IPS DF 4.7 (cell line): Measurements from ENCODE around the gene RAD51B.
"Not testable (repeated sequence)": the region's sequence is repeated elsewhere in the genome, so short reads cannot be mapped to it uniquely, and the experiment has no call there.

Source experiments
- DNase-seq: peaks from one replicate; pipeline ENCODE4 v3.0.0-alpha.2; 2013; ENCODE audit warnings: low spot score; ENCODE audit errors: extremely low read depth

RAD51B gene

DNA sequence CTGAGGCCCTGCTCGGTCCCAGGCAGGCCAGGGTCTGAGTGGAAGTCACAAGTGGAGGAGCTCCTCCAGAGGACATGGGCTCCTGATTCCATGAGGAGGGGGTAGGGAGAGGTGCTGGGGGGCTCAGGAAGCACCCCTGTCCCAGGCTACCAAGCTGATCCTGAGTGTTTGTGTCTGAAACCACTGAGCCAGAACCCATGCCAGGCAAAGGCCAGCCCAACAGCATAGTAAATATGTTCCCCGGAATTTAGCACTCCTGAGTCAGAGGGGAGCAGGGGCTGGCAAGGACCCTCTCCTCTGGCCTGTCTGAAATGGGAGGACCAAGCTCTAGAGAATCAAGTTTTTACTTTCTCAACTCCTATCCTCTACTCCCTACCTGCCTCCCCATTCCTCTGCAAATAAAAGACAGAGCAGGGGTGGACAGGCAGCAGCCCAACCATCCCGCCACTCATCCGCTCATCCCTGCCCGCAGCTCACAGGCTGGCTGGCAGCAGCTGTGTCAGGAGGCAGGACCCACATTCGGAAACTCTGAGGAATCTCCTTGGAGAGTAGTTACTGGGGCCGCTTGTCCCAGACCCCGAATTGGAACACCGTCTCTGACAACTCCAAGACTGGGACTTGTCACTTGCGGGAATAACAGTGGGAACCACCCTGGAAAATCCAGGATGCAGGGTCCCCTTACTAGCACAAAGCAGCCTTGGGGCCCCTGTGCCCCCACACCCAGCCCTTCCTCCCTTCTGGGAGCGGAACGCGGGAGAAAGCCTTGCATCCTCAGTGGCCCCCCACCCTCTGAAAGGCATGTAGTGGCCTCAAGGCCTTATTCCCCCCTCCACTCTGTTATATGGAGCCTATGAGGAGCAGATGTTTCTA is 870.7 kb downstream of the RAD51B start:
- DNase-seq = no peak

- DNase-seq = no peak
These were observed 871.6 kb downstream of the RAD51B start for GRCh38 chr14:68691031-68691791.

DNA sequence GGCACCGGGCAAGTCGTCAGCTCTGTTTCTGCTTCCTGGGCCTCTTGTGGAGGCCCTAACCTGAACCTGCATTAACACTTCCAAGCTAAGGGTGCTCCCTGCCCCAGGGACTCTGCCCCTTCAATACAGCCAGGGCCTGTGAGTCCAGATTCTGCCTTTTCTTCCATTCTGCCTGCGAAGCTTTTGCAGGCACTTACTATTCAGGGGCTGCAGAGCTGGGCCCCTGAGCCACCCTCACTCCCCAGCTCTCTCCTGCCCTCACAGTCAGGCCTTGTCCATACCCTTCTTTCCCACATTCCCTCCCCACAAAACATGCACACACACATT is 872.2 kb downstream of the RAD51B start:
- DNase-seq = no peak

- no peak for DNase-seq
These were observed 872.6 kb downstream of the RAD51B start for GRCh38 chr14:68692216-68692615.

DNA sequence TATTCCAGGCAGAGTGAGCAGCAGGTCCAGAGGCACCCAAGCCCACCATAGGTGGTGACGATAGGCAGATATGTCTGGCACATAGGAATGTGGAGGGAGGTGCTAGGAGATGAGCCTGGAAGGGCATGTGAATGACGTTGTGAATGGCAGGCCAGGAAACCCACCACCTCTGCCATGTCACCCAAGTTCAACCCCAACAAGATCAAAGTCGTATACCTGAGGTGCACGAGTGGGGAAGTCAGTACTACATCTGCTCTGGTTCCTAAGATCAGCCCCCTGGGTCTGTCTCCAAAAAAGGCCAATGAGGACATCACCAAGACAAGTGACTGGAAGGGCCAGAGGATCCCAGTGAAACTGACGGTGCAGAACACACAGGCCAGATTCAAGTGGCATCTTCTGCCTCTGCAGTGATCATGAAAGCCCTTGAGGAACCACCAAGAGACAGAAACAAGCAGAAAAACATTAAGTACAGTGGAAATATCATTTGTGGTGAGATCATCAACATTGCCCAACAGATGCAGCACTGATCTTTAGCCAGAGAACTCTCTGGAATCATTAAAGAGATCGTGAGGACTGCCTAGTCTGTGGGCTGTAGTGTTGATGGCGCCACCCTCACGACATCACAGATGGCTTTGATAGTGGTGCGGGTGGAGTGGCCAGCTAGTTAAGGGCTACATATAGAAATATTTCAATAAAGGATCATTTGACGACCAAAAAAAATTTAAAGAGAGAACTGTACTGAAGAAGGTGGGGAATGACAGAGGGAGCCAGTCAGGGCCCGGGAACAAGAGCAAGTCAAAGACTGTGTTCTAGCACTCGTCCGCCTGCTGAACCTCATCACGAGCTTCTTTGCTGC is 873.6 kb downstream of the RAD51B start:
- no peak for DNase-seq

- no peak for DNase-seq
These were observed 874.3 kb downstream of the RAD51B start for GRCh38 chr14:68693926-68694325.

GRCh38 chr14:68694516-68695235 is 875.1 kb downstream of the RAD51B start:
- DNase-seq = no peak

DNA sequence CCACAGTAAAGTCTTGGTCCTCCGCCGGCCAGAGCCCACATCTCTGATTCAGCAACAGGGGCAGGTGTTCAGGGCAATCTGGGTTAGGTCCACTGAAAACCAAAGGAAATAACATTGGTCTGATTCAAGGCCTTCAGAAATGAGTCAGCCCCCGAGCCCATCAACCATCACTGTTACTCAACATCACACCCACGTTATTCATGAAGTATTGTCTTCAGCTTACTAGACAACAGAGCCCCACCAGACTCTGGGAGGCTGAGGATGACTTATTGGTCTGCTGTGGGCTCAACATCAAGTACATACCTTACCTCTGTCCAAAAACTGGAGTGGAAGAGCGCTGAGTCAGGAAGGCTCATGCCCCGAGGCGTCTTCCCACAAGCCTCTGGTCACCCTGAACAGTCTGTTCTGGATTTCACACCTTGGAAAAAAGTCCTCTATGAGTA is 875.8 kb downstream of the RAD51B start:
- no peak for DNase-seq

- DNase-seq = no peak
These were observed 876.3 kb downstream of the RAD51B start for GRCh38 chr14:68695856-68696255.

DNA sequence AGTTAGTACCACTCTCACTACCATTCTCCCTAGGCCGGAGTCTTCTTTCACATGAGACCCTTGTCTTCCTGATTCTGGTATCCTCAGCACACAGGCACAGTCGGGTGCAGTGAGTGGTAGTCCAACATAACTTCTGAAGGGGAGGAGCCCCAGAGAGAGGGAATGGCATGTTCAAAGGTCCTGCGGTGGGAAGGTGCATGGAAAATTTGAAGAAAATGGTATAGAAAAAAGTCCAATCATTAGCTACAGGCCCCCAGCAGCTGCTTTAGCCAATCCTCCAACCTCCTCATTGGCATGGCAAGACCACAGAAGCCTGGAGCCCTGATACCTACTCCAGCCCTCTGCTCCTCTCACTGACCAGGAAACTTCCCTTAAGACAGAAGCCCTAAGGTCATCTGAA is 876.7 kb downstream of the RAD51B start:
- DNase-seq = no peak

DNA sequence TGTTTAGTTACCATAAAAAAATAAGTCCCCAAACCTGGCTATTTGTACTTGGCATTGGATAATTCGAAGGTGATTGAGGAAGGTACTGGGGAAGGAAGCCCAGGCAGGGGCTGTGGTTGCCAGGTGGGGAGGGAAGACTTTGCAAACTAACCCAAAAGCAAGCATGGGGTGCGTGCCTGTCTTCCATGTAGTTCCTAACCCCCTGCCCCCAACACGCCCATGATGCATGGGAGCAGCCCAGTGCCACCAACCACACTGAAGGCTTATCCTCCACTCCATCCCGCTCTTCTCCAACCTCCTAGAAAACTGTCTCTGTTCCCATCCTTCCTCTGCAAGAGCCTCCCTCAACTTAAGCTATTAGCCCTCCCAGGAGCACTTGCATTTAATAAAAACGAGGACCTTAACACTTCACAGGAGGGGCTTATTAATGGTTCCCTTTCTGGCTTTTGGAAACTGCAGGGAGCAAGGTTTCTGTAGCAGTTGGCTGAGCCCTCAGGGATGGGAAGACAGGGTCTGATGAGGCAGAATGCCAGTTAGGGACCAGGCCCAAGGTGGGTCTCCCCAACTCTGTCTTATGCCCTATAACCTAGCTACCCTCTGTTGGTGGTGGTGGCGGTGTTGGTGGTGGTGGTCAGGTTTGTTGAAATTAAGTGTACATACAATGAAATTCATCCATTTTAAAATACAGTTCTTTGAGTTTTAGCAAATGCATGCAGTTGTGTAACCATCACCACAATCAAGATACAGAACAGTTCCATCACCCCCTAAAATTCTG is 877.3 kb downstream of the RAD51B start:
- DNase-seq = no peak

GRCh38 chr14:68698773-68699172 is 879.2 kb downstream of the RAD51B start:
- DNase-seq = not testable (repeated sequence)

- no peak for DNase-seq
These were observed 881.6 kb downstream of the RAD51B start for GRCh38 chr14:68701001-68701741.

GRCh38 chr14:68702135-68702534 is 882.6 kb downstream of the RAD51B start:
- DNase-seq = no peak

- no peak for DNase-seq
These were observed 883.0 kb downstream of the RAD51B start for GRCh38 chr14:68702578-68702977.

DNA sequence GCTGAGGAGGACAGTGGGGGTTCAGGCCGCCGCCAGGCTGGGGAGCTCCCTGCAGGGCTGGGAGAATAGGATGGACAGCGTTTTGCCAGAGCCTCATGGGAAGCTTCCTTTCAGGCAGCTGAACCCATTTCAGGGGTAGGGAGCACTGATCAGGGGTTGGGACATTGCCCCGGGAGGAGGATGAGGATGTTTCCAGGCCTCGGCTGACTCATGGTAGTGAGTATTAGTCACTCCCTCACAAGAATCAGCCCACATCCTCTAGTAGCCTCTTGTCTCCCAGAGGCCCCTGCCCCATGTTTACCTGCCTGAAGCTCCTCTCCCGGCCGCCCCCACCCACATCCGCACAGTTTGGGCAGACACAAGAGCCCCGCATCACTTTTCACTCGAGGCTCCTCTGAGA is 883.5 kb downstream of the RAD51B start:
- no peak for DNase-seq

GRCh38 chr14:68704736-68705720 is 885.4 kb downstream of the RAD51B start:
- DNase-seq = no peak

GRCh38 chr14:68705741-68706283 is 886.2 kb downstream of the RAD51B start:
- no peak for DNase-seq
